MCF 10A (cell line): ENCODE measurements around the gene RPS21. TPM values are rescaled to one million over a fixed set of nuclear protein-coding genes. Genes with fewer than 3 reads are reported as not detected.
"Not testable (repeated sequence)": the region's sequence is repeated elsewhere in the genome, so short reads cannot be mapped to it uniquely, and the experiment has no call there.

Source experiments
- BruUV-seq: library from RNA; stranded (reverse); fragments of 400-500 nt; replicated peaks from 2 replicates; lab custom pipeline; 2021; lab: Mats Ljungman, UMichigan
- CTCF ChIA-PET: fragments of 300-600 bp; sonication (Branson Sonifier 250); formaldehyde crosslinking; extraction: SDS; loops from one replicate; lab custom pipeline; 2021; ENCODE audit warnings: antibody characterized with exemption, inconsistent platforms; lab: Yijun Ruan, JAX
- POLR2A ChIA-PET: fragments of 300-600, 350-650 bp; sonication (Branson Sonifier 250); formaldehyde crosslinking; extraction: SDS; loops from one replicate; lab custom pipeline; 2020; ENCODE audit warnings: antibody characterized with exemption, inconsistent platforms; lab: Yijun Ruan, JAX
- DNase-seq: peaks from one replicate; pipeline ENCODE4 v3.0.0-alpha.2; 2018; ENCODE audit not compliant: unreplicated experiment
- H3K27ac Mint-ChIP-seq: one replicate; pipeline ENCODE4 v1.8.0; 2022; ENCODE audit warnings: mild to moderate bottlenecking, low read depth, mixed read lengths; ENCODE audit not compliant: unreplicated experiment
- H3K27me3 Mint-ChIP-seq: one replicate; pipeline ENCODE4 v1.8.0; 2022; ENCODE audit warnings: mixed read lengths; ENCODE audit not compliant: insufficient read depth, unreplicated experiment
- H3K36me3 Mint-ChIP-seq: one replicate; pipeline ENCODE4 v1.8.0; 2022; ENCODE audit warnings: mild to moderate bottlenecking, moderate library complexity, mixed read lengths; ENCODE audit not compliant: insufficient read depth, unreplicated experiment
- H3K4me1 Mint-ChIP-seq: one replicate; pipeline ENCODE4 v1.8.0; 2022; ENCODE audit warnings: mixed read lengths; ENCODE audit not compliant: insufficient read depth, unreplicated experiment
- H3K4me3 Mint-ChIP-seq: one replicate; pipeline ENCODE4 v1.8.0; 2022; ENCODE audit warnings: mild to moderate bottlenecking, moderate library complexity, mixed read lengths; ENCODE audit not compliant: unreplicated experiment
- H3K9me3 Mint-ChIP-seq: one replicate; pipeline ENCODE4 v1.8.0; 2022; ENCODE audit warnings: mixed read lengths; ENCODE audit not compliant: unreplicated experiment
- intact Hi-C: fragments of 100-400 bp; cut with micrococcal nuclease; formaldehyde crosslinking; loops from 2 replicates; pipeline ENCODE4 v1.14.1; 2022
- total RNA-seq: library from RNA; stranded (reverse); gene quantifications from 2 replicates; pipeline ENCODE4 v1.2.3, GENCODE V29; 2022
- TF ChIP-seq, protein P1 (sequence below): fragments of 200-600 bp; IDR thresholded peaks from one replicate; pipeline ENCODE4 v1.8.0; 2022; ENCODE audit warnings: antibody characterized with exemption, mild to moderate bottlenecking; ENCODE audit not compliant: unreplicated experiment

RPS21 gene
- total RNA-seq, 1 experiment from 2014 or later, result 2,055 TPM

DNA sequence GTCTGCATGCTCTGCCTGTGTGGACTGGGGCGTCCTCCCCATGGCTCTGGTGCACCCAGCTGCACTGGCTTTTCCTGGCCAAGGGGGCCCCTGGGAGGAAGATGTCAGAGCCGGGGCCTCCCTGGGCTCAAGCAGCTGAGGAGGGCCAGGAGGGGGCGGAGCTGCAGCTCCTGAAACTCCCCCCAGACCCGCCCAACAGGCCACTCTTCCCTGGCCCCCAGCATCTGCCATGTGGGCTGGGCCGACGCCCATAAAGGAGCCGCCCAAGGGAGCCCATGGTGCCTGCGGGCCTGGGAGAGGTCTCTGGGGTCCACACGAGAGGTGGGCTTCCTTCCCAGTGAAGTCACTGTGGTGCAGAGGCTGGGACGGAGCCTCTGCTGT is 36.4 kb downstream of the RPS21 start:
- Mint-ChIP-seq H3K27me3 (peaks cover 11% of the 10 kb centered on the region), H3K36me3 (no peaks in the 10 kb centered on the region), H3K4me1 (no peaks in the 10 kb centered on the region), H3K4me3 (no peak overlapping the region), H3K27ac (no peak overlapping the region), H3K9me3 (no peaks in the 10 kb centered on the region)
- BruUV-seq, result no TSS peak
- ChIA-PET CTCF (no interaction called here), POLR2A (no interaction called here)
- DNase-seq, result no peak
- intact Hi-C loops, result no loop called here
- TF ChIP-seq, protein P1, sequence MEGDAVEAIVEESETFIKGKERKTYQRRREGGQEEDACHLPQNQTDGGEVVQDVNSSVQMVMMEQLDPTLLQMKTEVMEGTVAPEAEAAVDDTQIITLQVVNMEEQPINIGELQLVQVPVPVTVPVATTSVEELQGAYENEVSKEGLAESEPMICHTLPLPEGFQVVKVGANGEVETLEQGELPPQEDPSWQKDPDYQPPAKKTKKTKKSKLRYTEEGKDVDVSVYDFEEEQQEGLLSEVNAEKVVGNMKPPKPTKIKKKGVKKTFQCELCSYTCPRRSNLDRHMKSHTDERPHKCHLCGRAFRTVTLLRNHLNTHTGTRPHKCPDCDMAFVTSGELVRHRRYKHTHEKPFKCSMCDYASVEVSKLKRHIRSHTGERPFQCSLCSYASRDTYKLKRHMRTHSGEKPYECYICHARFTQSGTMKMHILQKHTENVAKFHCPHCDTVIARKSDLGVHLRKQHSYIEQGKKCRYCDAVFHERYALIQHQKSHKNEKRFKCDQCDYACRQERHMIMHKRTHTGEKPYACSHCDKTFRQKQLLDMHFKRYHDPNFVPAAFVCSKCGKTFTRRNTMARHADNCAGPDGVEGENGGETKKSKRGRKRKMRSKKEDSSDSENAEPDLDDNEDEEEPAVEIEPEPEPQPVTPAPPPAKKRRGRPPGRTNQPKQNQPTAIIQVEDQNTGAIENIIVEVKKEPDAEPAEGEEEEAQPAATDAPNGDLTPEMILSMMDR, result no peak

DNA sequence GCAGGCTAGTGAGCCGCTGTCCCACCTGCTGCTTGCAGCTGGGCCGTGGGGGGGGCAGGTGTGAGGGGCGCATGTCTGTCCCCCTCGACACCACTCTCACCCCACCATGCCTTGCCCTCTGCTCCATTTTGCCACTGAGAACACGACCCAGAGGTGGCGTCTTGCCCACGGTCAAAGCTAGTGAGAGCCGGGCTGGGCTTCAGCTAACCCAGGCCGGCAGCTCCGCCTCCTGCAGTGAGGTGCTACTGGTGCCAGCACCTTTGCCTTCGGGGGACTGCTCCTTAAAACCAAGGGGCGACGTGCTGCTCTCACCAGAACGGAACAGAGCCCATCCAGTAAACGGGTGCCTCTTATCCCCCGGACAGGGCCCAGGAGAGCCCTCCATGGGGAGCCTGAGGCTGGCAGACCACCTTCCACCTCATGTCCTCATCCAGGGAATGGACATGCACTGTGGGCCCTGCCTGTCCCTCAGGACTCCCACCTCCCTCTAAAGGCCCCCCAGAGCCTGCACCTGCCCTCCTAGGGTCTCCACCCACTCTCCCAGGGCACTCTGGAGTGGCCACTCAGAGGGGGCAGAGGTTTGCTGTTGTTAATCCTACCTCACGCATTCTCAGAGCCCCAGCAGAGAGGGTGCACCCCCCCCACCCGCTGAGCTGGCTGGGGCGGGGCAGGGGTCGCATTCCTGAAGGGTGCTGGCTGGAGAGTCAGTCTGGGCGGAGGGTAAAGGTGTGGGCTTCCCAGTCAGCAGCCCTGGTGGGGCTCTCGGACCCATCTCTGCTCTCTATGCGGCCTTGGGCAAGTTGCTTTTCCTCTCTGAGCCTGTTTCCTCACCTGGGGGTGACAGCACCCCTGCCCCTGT is 37.6 kb downstream of the RPS21 start:
- BruUV-seq, result no TSS peak
- CTCF ChIA-PET, result interaction anchor here (0.5 kb wide), 1 partner anchor 89 kb away, joined by 3 read pairs; no protein-coding TSS in a partner anchor
- intact Hi-C loops, result no loop called here
- H3K4me1 Mint-ChIP-seq, result no peaks in the 10 kb centered on the region
- no peak overlapping the region for H3K27ac Mint-ChIP-seq
- no peaks in the 10 kb centered on the region for H3K9me3 Mint-ChIP-seq
- H3K36me3 Mint-ChIP-seq, result no peaks in the 10 kb centered on the region
- H3K27me3 Mint-ChIP-seq, result peaks cover 18% of the 10 kb centered on the region
- POLR2A ChIA-PET, result interaction anchor here (0.6 kb wide), 1 partner anchor 9 kb away, joined by 3 read pairs; no protein-coding TSS in a partner anchor
- H3K4me3 Mint-ChIP-seq, result no peak overlapping the region
- DNase-seq, result no peak
- TF ChIP-seq, protein P1, result no peak

DNA sequence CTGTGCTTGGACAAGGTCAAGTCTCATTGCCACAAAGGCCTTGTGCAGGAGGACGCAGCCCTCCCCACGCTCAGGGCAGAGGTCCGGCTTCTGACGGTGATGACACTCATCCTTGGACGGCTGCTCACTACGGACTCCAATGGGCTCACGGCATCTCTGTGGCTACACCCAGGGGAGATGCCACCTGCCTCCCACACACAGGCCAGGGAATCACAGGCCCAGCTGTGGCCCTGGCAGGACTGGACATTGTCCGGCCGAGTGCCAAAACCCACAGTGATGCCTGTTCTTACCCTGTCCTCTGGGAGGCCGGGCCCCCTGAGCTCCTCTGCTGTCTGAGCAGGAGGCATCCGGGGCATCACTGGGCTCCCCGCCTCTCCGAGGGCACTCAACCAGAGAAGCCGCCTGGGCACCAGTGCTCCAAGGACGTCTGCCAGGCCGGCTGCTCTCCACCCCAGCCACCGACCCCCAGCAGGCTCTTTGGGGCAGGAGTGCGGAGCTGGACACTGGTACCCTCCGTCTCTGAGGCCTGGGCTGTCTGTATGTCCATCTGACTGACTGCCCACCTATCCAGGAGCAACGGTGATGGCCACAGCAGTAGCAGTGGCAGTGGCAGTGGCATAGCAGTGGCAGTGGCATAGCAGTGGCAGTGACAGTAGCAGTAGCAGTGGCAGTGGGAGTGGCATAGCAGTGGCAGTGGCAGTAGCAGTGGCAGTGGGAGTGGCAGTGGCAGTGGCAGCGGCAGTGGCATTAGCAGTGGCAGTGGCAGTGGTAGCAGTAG is 38.6 kb downstream of the RPS21 start:
- DNase-seq, result no peak
- POLR2A ChIA-PET, result interaction anchor here (0.6 kb wide), 1 partner anchor 10 kb away, joined by 3 read pairs; no protein-coding TSS in a partner anchor
- no peaks in the 10 kb centered on the region for H3K9me3 Mint-ChIP-seq
- TF ChIP-seq, protein P1, result no peak
- no peaks in the 10 kb centered on the region for H3K36me3 Mint-ChIP-seq
- H3K4me1 Mint-ChIP-seq, result no peaks in the 10 kb centered on the region
- no peak overlapping the region for H3K27ac Mint-ChIP-seq
- no peak overlapping the region for H3K4me3 Mint-ChIP-seq
- BruUV-seq, result no TSS peak
- intact Hi-C loops, result no loop called here
- CTCF ChIA-PET, result no interaction called here
- H3K27me3 Mint-ChIP-seq, result peaks cover 10% of the 10 kb centered on the region

DNA sequence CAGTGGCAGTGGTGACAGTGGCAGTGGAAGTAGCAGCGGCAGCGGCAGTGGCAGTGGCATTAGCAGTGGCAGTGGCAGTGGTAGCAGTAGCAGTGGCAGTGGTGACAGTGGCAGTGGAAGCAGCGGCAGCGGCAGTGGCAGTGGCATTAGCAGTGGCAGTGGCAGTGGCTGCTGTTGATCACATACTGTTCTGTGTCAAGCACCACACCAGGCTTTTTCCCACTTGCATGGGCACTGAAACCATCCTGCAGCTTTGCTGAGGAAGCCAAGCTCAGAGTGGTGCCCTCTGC is 39.1 kb downstream of the RPS21 start:
- intact Hi-C loops, POLR2A ChIA-PET, H3K27me3 Mint-ChIP-seq, H3K27ac Mint-ChIP-seq, H3K4me3 Mint-ChIP-seq, H3K36me3 Mint-ChIP-seq, H3K4me1 Mint-ChIP-seq, DNase-seq, H3K9me3 Mint-ChIP-seq, BruUV-seq, CTCF ChIA-PET: not testable (repeated sequence)
